Ishikawa (cell line): ENCODE measurements around the gene AMFR.

ENCODE experiments used
- CREB1 ChIP-seq: IDR thresholded peaks from 2 replicates; pipeline ENCODE4 v1.6.1; 2012; ENCODE audit warnings: low read depth
- EGR1 ChIP-seq: IDR thresholded peaks from 2 replicates; pipeline ENCODE4 v1.6.1; 2012
- EP300 ChIP-seq: IDR thresholded peaks from 2 replicates; pipeline ENCODE4 v1.6.1; 2012; ENCODE audit warnings: borderline replicate concordance
- FOXM1 ChIP-seq: IDR thresholded peaks from 2 replicates; pipeline ENCODE4 v1.6.1; 2012; ENCODE audit warnings: low read depth, borderline replicate concordance
- NFIC ChIP-seq: IDR thresholded peaks from 2 replicates; pipeline ENCODE4 v1.6.1; 2012
- RAD21 ChIP-seq: IDR thresholded peaks from 2 replicates; pipeline ENCODE4 v1.6.1; 2012; ENCODE audit warnings: low read depth
- TAF1 ChIP-seq: IDR thresholded peaks from 2 replicates; pipeline ENCODE4 v1.6.1; 2012; ENCODE audit warnings: low read depth, mild to moderate bottlenecking
- TCF12 ChIP-seq: IDR thresholded peaks from 2 replicates; pipeline ENCODE4 v1.6.1; 2012; ENCODE audit warnings: low read depth
- TEAD4 ChIP-seq: IDR thresholded peaks from 2 replicates; pipeline ENCODE4 v1.6.1; 2012
- YY1 ChIP-seq: IDR thresholded peaks from 2 replicates; pipeline ENCODE4 v1.6.1; 2012; ENCODE audit warnings: low read depth
- TF ChIP-seq, protein P1 (sequence below): IDR thresholded peaks from 2 replicates; pipeline ENCODE4 v1.6.1; 2012
- TF ChIP-seq, protein P2 (sequence below): IDR thresholded peaks from 2 replicates; pipeline ENCODE4 v1.6.1; 2012

DNA sequence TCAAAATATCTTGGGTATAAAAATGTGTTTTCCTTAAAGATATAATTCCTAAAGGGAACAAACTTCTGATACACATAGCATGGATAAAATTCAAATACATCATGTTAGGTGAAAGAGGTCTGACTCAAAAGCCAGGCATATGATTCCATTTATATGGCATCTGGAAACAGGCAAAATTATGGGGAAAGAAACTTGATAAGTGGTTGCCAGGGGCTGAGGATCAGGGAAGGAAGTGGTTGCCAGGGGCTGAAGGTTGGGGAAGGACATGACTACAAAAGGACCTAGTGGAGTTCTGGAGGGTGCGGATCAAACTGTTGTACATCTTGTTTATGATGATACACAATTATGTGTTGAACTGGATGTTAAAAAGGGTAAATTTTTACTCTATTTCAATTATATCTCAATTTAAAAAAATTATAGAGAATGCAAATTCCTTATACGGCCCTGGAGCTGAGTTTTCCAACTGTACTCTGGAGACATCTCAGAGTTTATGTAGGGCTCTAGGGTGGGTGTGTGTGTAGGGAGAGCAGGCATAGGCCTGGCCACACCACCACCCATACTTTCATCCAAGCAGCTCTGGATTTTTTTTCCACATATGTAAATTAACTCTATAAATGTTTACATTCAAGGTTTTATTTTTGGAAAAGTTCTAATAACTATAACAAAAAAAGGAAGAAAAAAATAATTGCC is 55.0 kb downstream of the AMFR start:
- TF ChIP-seq FOXM1 = no peak
- no peak for TF ChIP-seq TAF1
- TF ChIP-seq, protein P1, sequence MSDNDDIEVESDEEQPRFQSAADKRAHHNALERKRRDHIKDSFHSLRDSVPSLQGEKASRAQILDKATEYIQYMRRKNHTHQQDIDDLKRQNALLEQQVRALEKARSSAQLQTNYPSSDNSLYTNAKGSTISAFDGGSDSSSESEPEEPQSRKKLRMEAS = no peak
- TF ChIP-seq, protein P2, sequence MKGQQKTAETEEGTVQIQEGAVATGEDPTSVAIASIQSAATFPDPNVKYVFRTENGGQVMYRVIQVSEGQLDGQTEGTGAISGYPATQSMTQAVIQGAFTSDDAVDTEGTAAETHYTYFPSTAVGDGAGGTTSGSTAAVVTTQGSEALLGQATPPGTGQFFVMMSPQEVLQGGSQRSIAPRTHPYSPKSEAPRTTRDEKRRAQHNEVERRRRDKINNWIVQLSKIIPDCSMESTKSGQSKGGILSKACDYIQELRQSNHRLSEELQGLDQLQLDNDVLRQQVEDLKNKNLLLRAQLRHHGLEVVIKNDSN = no peak
- TF ChIP-seq CREB1 = no peak
- no peak for TF ChIP-seq RAD21
- no peak for TF ChIP-seq EP300
- TF ChIP-seq YY1 = no peak
- TF ChIP-seq TCF12 = no peak
- TF ChIP-seq NFIC = no peak
- TF ChIP-seq TEAD4 = no peak
- no peak for TF ChIP-seq EGR1
